H1 (cell line): ENCODE results near the gene SLC9A7.

ENCODE experiments used
- CBX5 ChIP-seq: fragments of 300-800, 300-1000 bp; sonication (generic); IDR thresholded peaks from 2 replicates; pipeline ENCODE4 v1.7.1; 2016; ENCODE audit warnings: antibody characterized with exemption, low read length, low read depth
- CHD1 ChIP-seq: IDR thresholded peaks from 2 replicates; pipeline ENCODE4 v1.6.1; 2012; ENCODE audit warnings: low read depth, low read length, improper control_type of control experiment
- CTCF ChIP-seq, 3 experiments: IDR thresholded peaks; 1 replicate in 2 of 3; 2 replicates in 1 of 3; pipeline versions ENCODE4 v1.5.1 to v1.6.1; 2011; ENCODE audit warnings: low read length in 3 of 3, mild to moderate bottlenecking in 3 of 3, inconsistent platforms in 2 of 3, low read depth in 1 of 3, moderate library complexity in 1 of 3; ENCODE audit not compliant: insufficient read depth in 1 of 3; ENCODE audit errors: control extremely low read depth in 1 of 3
- EZH2 ChIP-seq: fragments of 200-600 bp; sonication (generic); IDR thresholded peaks from 2 replicates; pipeline ENCODE4 v1.7.1; 2012; ENCODE audit warnings: low read depth, mild to moderate bottlenecking, moderate library complexity, low read length, inconsistent platforms; ENCODE audit not compliant: severe bottlenecking
- POLR2AphosphoS5 ChIP-seq: IDR thresholded peaks from 2 replicates; pipeline ENCODE4 v1.6.1; 2011; ENCODE audit warnings: low read depth, low read length
- SP1 ChIP-seq: IDR thresholded peaks from 2 replicates; pipeline ENCODE4 v1.6.1; 2011; ENCODE audit warnings: low read depth, low read length
- YY1 ChIP-seq: IDR thresholded peaks from 2 replicates; pipeline ENCODE4 v1.6.1; 2011; ENCODE audit warnings: low read depth, mild to moderate bottlenecking, low read length
- ZNF274 ChIP-seq: IDR thresholded peaks from 2 replicates; pipeline ENCODE4 v1.7.0; 2012; ENCODE audit warnings: low read length, borderline replicate concordance; ENCODE audit errors: extremely low read depth

- TF ChIP-seq POLR2AphosphoS5 (no peak), CBX5 (no peak), CTCF (IDR thresholded peaks at IDR 0.05; ENCODE audit: control extremely low read depth in 1 of 3, insufficient read depth in 1 of 3, low read depth in 1 of 3, low read length in 3 of 3) (no peak), ZNF274 (no peak), EZH2 (no peak), SP1 (no peak), YY1 (no peak), CHD1 (no peak)
These were observed 161.1 kb downstream of the SLC9A7 start for GRCh38 chrX:46597771-46598170.
